ENCODE measurements around the gene DCAF15. TPM values are rescaled to one million over a fixed set of nuclear protein-coding genes. Genes with fewer than 3 reads are reported as not detected.

DCAF15 gene
- total and polyA plus RNA-seq, 3 donors from 2014 or later: 79.3 to 151 (median 82.6) TPM

GRCh38 chr19:13955662-13956364 is 3.5 kb downstream of the DCAF15 start:
- no peaks in the 10 kb centered on the region for H3K9me3 ChIP-seq
- no peak for DNase-seq
- TF ChIP-seq POLR2A (IDR thresholded peaks at IDR 0.05) (no peak), CTCF (IDR thresholded peaks at IDR 0.05) (no peak)
- H3K4me1 ChIP-seq: peaks cover 14% of the 10 kb centered on the region
- 83 to 92% methylated on average over 23 to 40 of the region's 42 CpGs for WGBS, 2 donors
- no peaks in the 10 kb centered on the region for H3K27me3 ChIP-seq
- H3K27ac ChIP-seq: no peak overlapping the region
- intact Hi-C loops (cut with DNase I; ENCODE audit: low total_unique reads): no loop called here
- no peaks in the 10 kb centered on the region for H3K36me3 ChIP-seq (ENCODE audit: low read depth, missing control alignments)
- H3K4me3 ChIP-seq: no peak overlapping the region

GRCh38 chr19:13956365-13956744 is 4.0 kb downstream of the DCAF15 start:
- WGBS, 2 donors: 99 to 100% methylated on average over 9 to 16 of the region's 16 CpGs
- no peak for DNase-seq
- Histone ChIP-seq H3K4me3 (no peak overlapping the region), H3K9me3 (no peaks in the 10 kb centered on the region), H3K27ac (no peak overlapping the region), H3K36me3 (ENCODE audit: low read depth, missing control alignments) (no peaks in the 10 kb centered on the region), H3K4me1 (peaks cover 14% of the 10 kb centered on the region), H3K27me3 (no peaks in the 10 kb centered on the region)
- intact Hi-C loops (cut with DNase I; ENCODE audit: low total_unique reads): no loop called here
- TF ChIP-seq POLR2A (IDR thresholded peaks at IDR 0.05) (no peak), CTCF (IDR thresholded peaks at IDR 0.05) (no peak)

- no peak for DNase-seq
- WGBS, 2 donors: 74 to 79% methylated on average over 8 of the region's 8 CpGs
- Histone ChIP-seq H3K9me3 (no peaks in the 10 kb centered on the region), H3K4me3 (no peak overlapping the region), H3K36me3 (ENCODE audit: low read depth, missing control alignments) (no peaks in the 10 kb centered on the region), H3K27me3 (no peaks in the 10 kb centered on the region), H3K4me1 (peaks cover 14% of the 10 kb centered on the region), H3K27ac (no peak overlapping the region)
- TF ChIP-seq CTCF (IDR thresholded peaks at IDR 0.05): no peak
- no peak for TF ChIP-seq POLR2A (IDR thresholded peaks at IDR 0.05)
- intact Hi-C loops (cut with DNase I; ENCODE audit: low total_unique reads): no loop called here
Measured at GRCh38 chr19:13957051-13957450, 4.7 kb downstream of the DCAF15 start.

- Histone ChIP-seq H3K27me3 (no peaks in the 10 kb centered on the region), H3K36me3 (ENCODE audit: low read depth, missing control alignments) (no peaks in the 10 kb centered on the region), H3K27ac (no peak overlapping the region), H3K4me1 (peaks cover 11% of the 10 kb centered on the region), H3K9me3 (no peaks in the 10 kb centered on the region), H3K4me3 (no peak overlapping the region)
- peak; percentile 27 for DNase-seq
- TF ChIP-seq POLR2A (IDR thresholded peaks at IDR 0.05) (no peak), CTCF (IDR thresholded peaks at IDR 0.05) (no peak)
- 60 to 78% methylated on average over 3 to 12 of the region's 12 CpGs for WGBS, 2 donors
- intact Hi-C loops (cut with DNase I; ENCODE audit: low total_unique reads): no loop called here
Measured at GRCh38 chr19:13958043-13958442, 5.7 kb downstream of the DCAF15 start.
